CD14-positive monocyte (primary cell): ENCODE measurements around the gene RPS15. TPM values are rescaled to one million over a fixed set of nuclear protein-coding genes. Genes with fewer than 3 reads are reported as not detected.

ENCODE experiments used
- DNase-seq, 3 donors: peaks; one replicate each; pipeline ENCODE4 v3.0.0-alpha.2; 2011 to 2022
- H2AFZ ChIP-seq: 2 replicates; pipeline ENCODE4 v1.6.0; 2012; ENCODE audit warnings: mild to moderate bottlenecking, low read depth, low read length, inconsistent platforms; ENCODE audit not compliant: insufficient read depth, poor library complexity, severe bottlenecking
- H3K27ac ChIP-seq, 2 donors: 1 replicate in 1 of 2; 2 replicates in 1 of 2; pipeline ENCODE4 v1.5.1; 2012 to 2013; ENCODE audit warnings: low read length in 2 of 2, control low read depth in 1 of 2, inconsistent platforms in 1 of 2, low read depth in 1 of 2, mild to moderate bottlenecking in 1 of 2
- H3K27me3 ChIP-seq, 2 donors: one replicate each; pipeline versions ENCODE4 v1.6.0 to v1.6.1; 2011 to 2013; ENCODE audit warnings: low read length in 2 of 2; ENCODE audit not compliant: control insufficient read depth in 2 of 2, insufficient read depth in 2 of 2
- H3K36me3 ChIP-seq, 2 donors: replicated peaks in 1 of 2; 1 replicate in 1 of 2; 2 replicates in 1 of 2; pipeline versions ENCODE4 v1.5.1 to v1.6.1; 2012 to 2013; ENCODE audit warnings: low read length in 2 of 2, control low read depth in 1 of 2, inconsistent platforms in 1 of 2, mild to moderate bottlenecking in 1 of 2; ENCODE audit not compliant: insufficient read depth in 2 of 2, control insufficient read depth in 1 of 2
- H3K4me1 ChIP-seq, 2 donors: 1 replicate in 1 of 2; 2 replicates in 1 of 2; pipeline versions ENCODE4 v1.5.1 to v1.6.1; 2012 to 2013; ENCODE audit warnings: low read length in 2 of 2, control low read depth in 1 of 2, inconsistent platforms in 1 of 2, mild to moderate bottlenecking in 1 of 2, moderate library complexity in 1 of 2; ENCODE audit not compliant: insufficient read depth in 2 of 2, control insufficient read depth in 1 of 2
- H3K4me2 ChIP-seq: replicated peaks from 2 replicates; pipeline ENCODE3; 2012; ENCODE audit warnings: low read length, moderate library complexity, mild to moderate bottlenecking; ENCODE audit not compliant: poor library complexity, severe bottlenecking; ENCODE audit errors: extremely low read depth
- H3K4me3 ChIP-seq, 3 experiments: fragments of 200-600 bp in 1 of 3; sonication (generic) in 1 of 3; replicated peaks in 1 of 3; 1 replicate in 2 of 3; 2 replicates in 1 of 3; pipeline ENCODE4 v1.5.1; 2011 to 2013; ENCODE audit warnings: low read length in 3 of 3, mild to moderate bottlenecking in 3 of 3, control low read depth in 2 of 3, low read depth in 2 of 3, inconsistent platforms in 1 of 3, moderate library complexity in 1 of 3
- H3K79me2 ChIP-seq: 2 replicates; pipeline ENCODE4 v1.6.0; 2012; ENCODE audit warnings: mild to moderate bottlenecking, control low read depth, inconsistent platforms, low read length, moderate library complexity; ENCODE audit not compliant: insufficient read depth
- H3K9ac ChIP-seq: 2 replicates; pipeline ENCODE4 v1.6.0; 2017; ENCODE audit warnings: low read length, mild to moderate bottlenecking; ENCODE audit not compliant: insufficient read depth, poor library complexity, severe bottlenecking
- H3K9me3 ChIP-seq, 2 donors: replicated peaks in 1 of 2; 1 replicate in 1 of 2; 2 replicates in 1 of 2; pipeline versions ENCODE4 v1.5.1 to v1.6.1; 2012 to 2013; ENCODE audit warnings: low read length in 2 of 2, control low read depth in 1 of 2; ENCODE audit not compliant: control insufficient read depth in 1 of 2, insufficient read depth in 1 of 2
- H4K20me1 ChIP-seq: 2 replicates; pipeline ENCODE4 v1.6.0; 2012; ENCODE audit warnings: mild to moderate bottlenecking, low read length, control low read depth, moderate library complexity; ENCODE audit not compliant: insufficient read depth
- H3K27ac Mint-ChIP-seq, 7 donors: one replicate each; pipeline ENCODE4 v1.8.0; 2020; ENCODE audit warnings: mild to moderate bottlenecking in 7 of 7, mixed read lengths in 7 of 7, moderate library complexity in 6 of 7, inconsistent platforms in 2 of 7
- H3K27me3 Mint-ChIP-seq, 3 donors: one replicate each; pipeline ENCODE4 v1.8.0; 2021 to 2022; ENCODE audit warnings: low read depth in 3 of 3, mild to moderate bottlenecking in 3 of 3, mixed read lengths in 3 of 3, moderate library complexity in 3 of 3, inconsistent platforms in 1 of 3
- H3K36me3 Mint-ChIP-seq, 2 donors: one replicate each; pipeline ENCODE4 v1.8.0; 2020; ENCODE audit warnings: mixed read lengths in 2 of 2, inconsistent platforms in 1 of 2, mild to moderate bottlenecking in 1 of 2
- H3K4me1 Mint-ChIP-seq: one replicate; pipeline ENCODE4 v1.8.0; 2020; ENCODE audit warnings: mild to moderate bottlenecking, mixed read lengths
- H3K4me3 Mint-ChIP-seq, 2 donors: one replicate each; pipeline ENCODE4 v1.8.0; 2020; ENCODE audit warnings: mild to moderate bottlenecking in 2 of 2, mixed read lengths in 2 of 2, moderate library complexity in 1 of 2
- H3K9me3 Mint-ChIP-seq, 7 donors: one replicate each; pipeline ENCODE4 v1.8.0; 2020 to 2022; ENCODE audit warnings: mixed read lengths in 7 of 7, mild to moderate bottlenecking in 6 of 7, moderate library complexity in 6 of 7, inconsistent platforms in 2 of 7
- WGBS: methylation state at CpG from one replicate; pipeline ENCODE4 v1.1.5; 2013; ENCODE audit warnings: missing lambda C conversion rate; ENCODE audit not compliant: insufficient coverage; 5-methylcytosine and 5-hydroxymethylcytosine counted together
- intact Hi-C, 2 donors: fragments of 100-400 bp; cut with micrococcal nuclease; formaldehyde crosslinking; loops; one replicate each; pipeline versions ENCODE4 v1.15.0 to v1.15.1; 2023
- polyA plus RNA-seq, 3 donors: library from polyadenylated mRNA; depleted of rRNA in 1 of 3; unstranded in 2 of 3; stranded (reverse) in 1 of 3; fragments of 300-500 nt in 2 of 3; fragments of >200 nt in 1 of 3; fragmentation: Illumina TruSeq in 2 of 3; gene quantifications; 1 replicate in 2 of 3; 2 replicates in 1 of 3; pipeline ENCODE4 v1.2.3, GENCODE V29; 2012 to 2021
- TF ChIP-seq, protein P1 (sequence below): fragments of 200-600 bp; IDR thresholded peaks from one replicate; pipeline ENCODE4 v1.8.0; 2022; ENCODE audit warnings: antibody characterized with exemption, mild to moderate bottlenecking

The RPS15 gene
- polyA plus RNA-seq, 3 donors = 1,318 to 3,451 (median 1,526) TPM

DNA sequence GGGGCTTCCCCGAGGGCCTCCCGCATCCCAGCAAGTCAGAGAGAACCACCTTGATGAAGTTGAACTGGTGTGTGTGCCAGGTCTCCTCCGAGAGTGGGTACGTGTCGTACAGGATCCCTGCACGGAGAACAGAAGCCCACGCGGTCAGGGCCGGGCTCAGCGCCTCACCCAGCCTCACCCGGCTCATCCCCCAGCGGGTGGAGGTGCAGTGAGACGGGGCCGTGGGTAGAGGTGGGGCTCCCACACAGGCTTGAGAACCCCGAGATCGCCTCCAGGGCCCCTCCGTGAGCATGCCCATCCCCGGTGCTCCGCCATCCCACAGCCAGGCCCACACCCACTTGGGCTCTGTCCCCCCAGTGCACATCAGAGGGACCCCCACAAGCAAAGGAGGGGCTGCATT lies 39.1 kb upstream of the RPS15 start:
- H3K9ac ChIP-seq = no peak overlapping the region
- DNase-seq = no peak
- Mint-ChIP-seq H3K4me3 (no peak overlapping the region), H3K36me3 (peaks cover 5 to 6% of the 10 kb centered on the region in 2 donors), H3K4me1 (peaks cover 28% of the 10 kb centered on the region), H3K27ac (no peak overlapping the region), H3K27me3 (peaks cover 21 to 41% (median 31%) of the 10 kb centered on the region in 3 donors), H3K9me3 (peaks cover 0 to 3% (median 1%) of the 10 kb centered on the region in 7 donors)
- H3K4me3 ChIP-seq = no peak overlapping the region
- H4K20me1 ChIP-seq = no peaks in the 10 kb centered on the region
- H3K79me2 ChIP-seq = no peaks in the 10 kb centered on the region
- intact Hi-C loops = no loop called here
- TF ChIP-seq, protein P1, sequence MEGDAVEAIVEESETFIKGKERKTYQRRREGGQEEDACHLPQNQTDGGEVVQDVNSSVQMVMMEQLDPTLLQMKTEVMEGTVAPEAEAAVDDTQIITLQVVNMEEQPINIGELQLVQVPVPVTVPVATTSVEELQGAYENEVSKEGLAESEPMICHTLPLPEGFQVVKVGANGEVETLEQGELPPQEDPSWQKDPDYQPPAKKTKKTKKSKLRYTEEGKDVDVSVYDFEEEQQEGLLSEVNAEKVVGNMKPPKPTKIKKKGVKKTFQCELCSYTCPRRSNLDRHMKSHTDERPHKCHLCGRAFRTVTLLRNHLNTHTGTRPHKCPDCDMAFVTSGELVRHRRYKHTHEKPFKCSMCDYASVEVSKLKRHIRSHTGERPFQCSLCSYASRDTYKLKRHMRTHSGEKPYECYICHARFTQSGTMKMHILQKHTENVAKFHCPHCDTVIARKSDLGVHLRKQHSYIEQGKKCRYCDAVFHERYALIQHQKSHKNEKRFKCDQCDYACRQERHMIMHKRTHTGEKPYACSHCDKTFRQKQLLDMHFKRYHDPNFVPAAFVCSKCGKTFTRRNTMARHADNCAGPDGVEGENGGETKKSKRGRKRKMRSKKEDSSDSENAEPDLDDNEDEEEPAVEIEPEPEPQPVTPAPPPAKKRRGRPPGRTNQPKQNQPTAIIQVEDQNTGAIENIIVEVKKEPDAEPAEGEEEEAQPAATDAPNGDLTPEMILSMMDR = no peak
- H2AFZ ChIP-seq = no peak overlapping the region
- H3K27ac ChIP-seq = no peak overlapping the region
- peaks cover 4 to 32% of the 10 kb centered on the region in 2 donors for H3K27me3 ChIP-seq
- WGBS = 94% methylated on average over 18 of the region's 19 CpGs
- H3K36me3 ChIP-seq = peaks cover 10 to 13% of the 10 kb centered on the region in 2 donors
- H3K9me3 ChIP-seq = no peaks in the 10 kb centered on the region
- H3K4me1 ChIP-seq = peaks cover 20 to 42% of the 10 kb centered on the region in 2 donors
- H3K4me2 ChIP-seq = no peak overlapping the region

DNA sequence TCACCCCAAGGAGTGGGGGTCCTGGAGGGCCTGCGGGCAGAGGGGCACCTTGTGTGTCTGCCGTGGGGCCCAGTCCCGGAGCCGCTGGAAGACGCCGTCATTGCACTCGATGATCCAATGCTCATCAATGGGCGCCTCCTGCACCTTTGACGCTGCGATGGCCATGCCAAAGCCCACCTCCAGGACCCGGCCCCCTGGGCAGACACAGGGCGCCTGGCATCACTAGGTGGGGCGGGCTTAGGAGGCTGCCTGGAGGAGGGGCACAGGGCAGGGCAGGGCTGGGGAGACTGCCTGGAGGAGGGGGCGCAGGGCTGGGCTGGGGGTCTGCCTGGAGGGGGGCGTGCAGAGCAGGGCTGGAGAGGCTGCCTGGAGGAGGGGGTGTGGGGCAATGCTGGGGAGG lies 38.5 kb upstream of the RPS15 start:
- Mint-ChIP-seq H3K36me3 (peaks cover 0 to 3% of the 10 kb centered on the region in 2 donors), H3K27ac (no peak overlapping the region), H3K4me1 (peaks cover 33% of the 10 kb centered on the region), H3K9me3 (peaks cover 0 to 3% (median 1%) of the 10 kb centered on the region in 7 donors), H3K27me3 (peaks cover 21 to 44% (median 31%) of the 10 kb centered on the region in 3 donors), H3K4me3 (no peak overlapping the region)
- DNase-seq = no peak
- peaks cover 3 to 8% of the 10 kb centered on the region in 2 donors for H3K36me3 ChIP-seq
- no peaks in the 10 kb centered on the region for H4K20me1 ChIP-seq
- no peak overlapping the region for H2AFZ ChIP-seq
- H3K27ac ChIP-seq = no peak overlapping the region
- no peak overlapping the region for H3K4me3 ChIP-seq
- 96% methylated on average over 14 of the region's 15 CpGs for WGBS
- H3K9me3 ChIP-seq = no peaks in the 10 kb centered on the region
- peaks cover 4 to 32% of the 10 kb centered on the region in 2 donors for H3K27me3 ChIP-seq
- H3K9ac ChIP-seq = no peak overlapping the region
- H3K79me2 ChIP-seq = no peaks in the 10 kb centered on the region
- intact Hi-C loops = no loop called here
- H3K4me2 ChIP-seq = no peak overlapping the region
- peaks cover 24 to 47% of the 10 kb centered on the region in 2 donors for H3K4me1 ChIP-seq
- TF ChIP-seq, protein P1 = no peak
